ENCODE data around the gene CD207.
A peak's percentile ranks its signal among the peaks of the same experiment; 100 is the strongest.

GRCh38 chr2:70789304-70790135, 46.1 kb downstream of the CD207 start:
- peak; percentile 44 for TF ChIP-seq CTCF (IDR thresholded peaks at IDR 0.05; ENCODE audit: low read depth, low read length, missing input control)
- no peak for TF ChIP-seq YY1 (IDR thresholded peaks at IDR 0.05)
- no peak for TF ChIP-seq ZBTB33 (IDR thresholded peaks at IDR 0.05)
- TF ChIP-seq RAD21 (IDR thresholded peaks at IDR 0.05) = peak; percentile 77 to 84
- TF ChIP-seq TAF1 (conservative IDR thresholded peaks at IDR 0.05) = no peak

All from liver (tissue), 3 donors.